GM18519 (cell line): ENCODE measurements around the gene CACNA1G.

Experiments
- ATAC-seq: cut with Tn5 transposase; IDR thresholded peaks from one replicate; pipeline ENCODE4 v1.9.1; 2021; ENCODE audit warnings: mild to moderate bottlenecking, moderate library complexity; ENCODE audit not compliant: unreplicated experiment, low FRiP score

The CACNA1G gene

GRCh38 chr17:50533185-50533584, 27.3 kb upstream of the CACNA1G start:
- no peak for ATAC-seq

GRCh38 chr17:50533720-50534148, 26.8 kb upstream of the CACNA1G start:
- no peak for ATAC-seq

GRCh38 chr17:50534222-50534978, 26.1 kb upstream of the CACNA1G start:
- ATAC-seq, result no peak

- ATAC-seq, result no peak
These were observed 25.6 kb upstream of the CACNA1G start for GRCh38 chr17:50534979-50535326.

- ATAC-seq, result no peak
These were observed 25.1 kb upstream of the CACNA1G start for GRCh38 chr17:50535407-50535806.

- ATAC-seq, result no peak
These were observed 23.6 kb upstream of the CACNA1G start for GRCh38 chr17:50536683-50537646.

- ATAC-seq, result no peak
These were observed 22.6 kb upstream of the CACNA1G start for GRCh38 chr17:50537721-50538548.

- ATAC-seq, result no peak
These were observed 21.7 kb upstream of the CACNA1G start for GRCh38 chr17:50538549-50539410.

- no peak for ATAC-seq
These were observed 20.6 kb upstream of the CACNA1G start for GRCh38 chr17:50539762-50540559.

- ATAC-seq, result no peak
These were observed 19.7 kb upstream of the CACNA1G start for GRCh38 chr17:50540560-50541401.

- ATAC-seq, result no peak
These were observed 19.2 kb upstream of the CACNA1G start for GRCh38 chr17:50541402-50541715.

GRCh38 chr17:50541716-50542688, 18.5 kb upstream of the CACNA1G start:
- peak; percentile 45 for ATAC-seq

- no peak for ATAC-seq
These were observed 17.4 kb upstream of the CACNA1G start for GRCh38 chr17:50542795-50543774.

GRCh38 chr17:50544516-50544915, 16.0 kb upstream of the CACNA1G start:
- no peak for ATAC-seq

- no peak for ATAC-seq
These were observed 15.2 kb upstream of the CACNA1G start for GRCh38 chr17:50545311-50545710.

GRCh38 chr17:50546701-50547034, 13.8 kb upstream of the CACNA1G start:
- ATAC-seq, result no peak
